H9 (cell line): ENCODE data around the gene CLDN20. TPM values are rescaled to one million over a fixed set of nuclear protein-coding genes. Genes with fewer than 3 reads are reported as not detected.

Source experiments
- DNase-seq: peaks from one replicate; pipeline ENCODE4 v3.0.0-alpha.2; 2017
- H2AFZ ChIP-seq: one replicate; pipeline ENCODE4 v1.6.1; 2013; ENCODE audit warnings: mild to moderate bottlenecking, low read length, control low read depth, moderate library complexity
- H2AK5ac ChIP-seq: 2 replicates; pipeline ENCODE4 v1.6.1; 2013; ENCODE audit warnings: low read length, control low read depth, mixed read lengths; ENCODE audit not compliant: insufficient read length
- H2BK120ac ChIP-seq: one replicate; pipeline ENCODE4 v1.6.1; 2013; ENCODE audit warnings: low read depth, mild to moderate bottlenecking, low read length, control low read depth, inconsistent platforms; ENCODE audit not compliant: poor library complexity, severe bottlenecking
- H2BK12ac ChIP-seq: 2 replicates; pipeline ENCODE4 v1.6.1; 2013; ENCODE audit warnings: low read length, control low read depth, mixed read lengths, low read depth; ENCODE audit not compliant: insufficient read length
- H2BK15ac ChIP-seq: 2 replicates; pipeline ENCODE4 v1.6.1; 2013; ENCODE audit warnings: low read depth, low read length, control low read depth
- H2BK20ac ChIP-seq: one replicate; pipeline ENCODE4 v1.6.1; 2013; ENCODE audit warnings: low read depth, mild to moderate bottlenecking, low read length, control low read depth, inconsistent platforms; ENCODE audit not compliant: poor library complexity, severe bottlenecking
- H2BK5ac ChIP-seq: 2 replicates; pipeline ENCODE4 v1.6.1; 2013; ENCODE audit warnings: low read length, control low read depth, mixed read lengths; ENCODE audit not compliant: insufficient read length
- H3K14ac ChIP-seq: 2 replicates; pipeline ENCODE4 v1.6.1; 2013; ENCODE audit warnings: low read length, control low read depth; ENCODE audit not compliant: insufficient read depth
- H3K18ac ChIP-seq: 2 replicates; pipeline ENCODE4 v1.6.1; 2013; ENCODE audit warnings: low read depth, mild to moderate bottlenecking, mixed read lengths, low read length, control low read depth; ENCODE audit not compliant: insufficient read length
- H3K23ac ChIP-seq: 2 replicates; pipeline ENCODE4 v1.6.1; 2013; ENCODE audit warnings: low read length, control low read depth, mixed read lengths, low read depth; ENCODE audit not compliant: insufficient read length
- H3K23me2 ChIP-seq: 2 replicates; pipeline ENCODE4 v1.6.1; 2013; ENCODE audit warnings: low read depth, mild to moderate bottlenecking, mixed read lengths, low read length, control low read depth; ENCODE audit not compliant: insufficient read length, poor library complexity, severe bottlenecking
- H3K27ac ChIP-seq: 2 replicates; pipeline ENCODE4 v1.5.1; 2013; ENCODE audit warnings: low read length, control low read depth, mixed read lengths, low read depth; ENCODE audit not compliant: insufficient read length
- H3K27me3 ChIP-seq: 2 replicates; pipeline ENCODE4 v1.6.1; 2013; ENCODE audit warnings: low read length, control low read depth, inconsistent platforms; ENCODE audit not compliant: insufficient read depth
- H3K4ac ChIP-seq: 2 replicates; pipeline ENCODE4 v1.6.1; 2013; ENCODE audit warnings: low read depth, mild to moderate bottlenecking, control low read depth, inconsistent platforms, low read length, moderate library complexity
- H3K4me1 ChIP-seq: 2 replicates; pipeline ENCODE4 v1.6.1; 2013; ENCODE audit warnings: low read length, control low read depth, inconsistent platforms; ENCODE audit not compliant: insufficient read depth
- H3K4me2 ChIP-seq: 2 replicates; pipeline ENCODE4 v1.6.1; 2013; ENCODE audit warnings: low read length, control low read depth, mixed read lengths; ENCODE audit not compliant: insufficient read length, insufficient read depth
- H3K56ac ChIP-seq: 2 replicates; pipeline ENCODE4 v1.6.1; 2013; ENCODE audit warnings: low read depth, mild to moderate bottlenecking, mixed read lengths, low read length, control low read depth; ENCODE audit not compliant: insufficient read length
- H3K79me1 ChIP-seq: 2 replicates; pipeline ENCODE4 v1.6.1; 2013; ENCODE audit warnings: low read depth, mild to moderate bottlenecking, moderate library complexity, low read length, control low read depth, inconsistent platforms; ENCODE audit not compliant: insufficient read depth, poor library complexity, severe bottlenecking
- H3K79me2 ChIP-seq: 2 replicates; pipeline ENCODE4 v1.6.1; 2013; ENCODE audit warnings: low read length, control low read depth, inconsistent platforms; ENCODE audit not compliant: insufficient read depth
- H3K9ac ChIP-seq: 2 replicates; pipeline ENCODE4 v1.6.1; 2013; ENCODE audit warnings: low read length, control low read depth, mixed read lengths; ENCODE audit not compliant: insufficient read length; ENCODE audit errors: extremely low read depth
- H3K9me3 ChIP-seq: one replicate; pipeline ENCODE4 v1.6.1; 2013; ENCODE audit warnings: low read depth, low read length, inconsistent platforms; ENCODE audit not compliant: control insufficient read depth
- H3T11ph ChIP-seq: one replicate; pipeline ENCODE4 v1.6.1; 2013; ENCODE audit warnings: mild to moderate bottlenecking, low read length, control low read depth, inconsistent platforms
- H4K20me1 ChIP-seq: one replicate; pipeline ENCODE4 v1.6.1; 2013; ENCODE audit not compliant: control insufficient read depth, insufficient read length, insufficient read depth
- H4K5ac ChIP-seq: 2 replicates; pipeline ENCODE4 v1.6.1; 2013; ENCODE audit warnings: low read depth, mild to moderate bottlenecking, mixed read lengths, low read length, control low read depth; ENCODE audit not compliant: insufficient read length
- H4K8ac ChIP-seq: replicated peaks from 2 replicates; pipeline ENCODE4 v1.6.1; 2013; ENCODE audit warnings: low read length, control low read depth, mixed read lengths, low read depth; ENCODE audit not compliant: insufficient read length
- H4K91ac ChIP-seq: 2 replicates; pipeline ENCODE4 v1.6.1; 2013; ENCODE audit warnings: low read depth, mild to moderate bottlenecking, moderate library complexity, mixed read lengths, low read length, control low read depth; ENCODE audit not compliant: insufficient read length
- H3K27ac Mint-ChIP-seq, 3 experiments: 2 replicates in 2 of 3; 3 replicates in 1 of 3; pipeline ENCODE4 v1.8.0; 2020 to 2021; ENCODE audit warnings: mixed read lengths in 3 of 3, mild to moderate bottlenecking in 1 of 3, moderate library complexity in 1 of 3
- H3K27me3 Mint-ChIP-seq: 2 replicates; pipeline ENCODE4 v1.8.0; 2021; ENCODE audit warnings: low read depth, mild to moderate bottlenecking, moderate library complexity, mixed read lengths
- H3K36me3 Mint-ChIP-seq, 3 experiments: 2 replicates in 2 of 3; 3 replicates in 1 of 3; pipeline ENCODE4 v1.8.0; 2020 to 2021; ENCODE audit warnings: low read depth in 3 of 3, mixed read lengths in 3 of 3; ENCODE audit not compliant: insufficient read depth in 1 of 3
- H3K4me1 Mint-ChIP-seq, 2 experiments: 2 replicates each; pipeline ENCODE4 v1.8.0; 2020; ENCODE audit warnings: mixed read lengths in 2 of 2
- H3K4me3 Mint-ChIP-seq, 2 experiments: 2 replicates in 1 of 2; 3 replicates in 1 of 2; pipeline ENCODE4 v1.8.0; 2020 to 2021; ENCODE audit warnings: mild to moderate bottlenecking in 2 of 2, mixed read lengths in 2 of 2, moderate library complexity in 1 of 2
- H3K9me3 Mint-ChIP-seq, 2 experiments: 2 replicates in 1 of 2; 3 replicates in 1 of 2; pipeline ENCODE4 v1.8.0; 2020; ENCODE audit warnings: mild to moderate bottlenecking in 2 of 2, mixed read lengths in 2 of 2, moderate library complexity in 1 of 2
- WGBS: extraction: QIAGEN DNeasy Blood & Tissue Kit; methylation state at CpG from one replicate; pipeline ENCODE4 v1.1.7; 2013; ENCODE audit warnings: missing lambda C conversion rate, low lambda C conversion rate, mixed read lengths; ENCODE audit not compliant: insufficient read length; ENCODE audit errors: extremely low coverage; 5-methylcytosine and 5-hydroxymethylcytosine counted together
- total RNA-seq: library from RNA; stranded (reverse); gene quantifications from 2 replicates; pipeline ENCODE4 v1.2.1, GENCODE V29; 2021
- TF ChIP-seq, protein P1 (sequence below): fragments of 200-600 bp; sonication (generic); conservative IDR thresholded peaks from 3 replicates; pipeline ENCODE4 v1.8.0; 2021; ENCODE audit warnings: antibody characterized with exemption, mild to moderate bottlenecking

CLDN20 gene
- total RNA-seq, 1 experiment from 2014 or later = not detected

- Histone ChIP-seq H3K9me3 (no peaks in the 10 kb centered on the region), H3K9ac (no peak overlapping the region), H3K27ac (no peak overlapping the region), H4K91ac (no peak overlapping the region), H3K23me2 (no peaks in the 10 kb centered on the region), H3K79me1 (no peaks in the 10 kb centered on the region), H2AFZ (no peak overlapping the region), H4K5ac (no peak overlapping the region), H2BK15ac (no peak overlapping the region), H3K23ac (no peak overlapping the region), H3K79me2 (0 out of 2 replicates have a peak, but pooled peaks cover 3% of the 10 kb centered on the region), H3T11ph (no peak overlapping the region), H2BK12ac (no peak overlapping the region), H3K4me1 (no peaks in the 10 kb centered on the region; the same call in 1 of the 2 replicates), H3K18ac (no peak overlapping the region), H2BK5ac (no peak overlapping the region), H3K4me2 (no peak overlapping the region), H4K8ac (no peak overlapping the region), H2BK120ac (no peak overlapping the region), H2BK20ac (no peak overlapping the region), H3K4ac (no peak overlapping the region), H2AK5ac (no peak overlapping the region), H4K20me1 (no peaks in the 10 kb centered on the region), H3K27me3 (no peaks in the 10 kb centered on the region), H3K14ac (no peak overlapping the region), H3K56ac (no peak overlapping the region)
- H3K36me3 Mint-ChIP-seq = peaks cover 23 to 45% (median 28%) of the 10 kb centered on the region in 3 experiments
- peaks cover 29 to 36% of the 10 kb centered on the region in 2 experiments for H3K4me1 Mint-ChIP-seq
- H3K27me3 Mint-ChIP-seq = no peaks in the 10 kb centered on the region
- 0 out of 7 replicates have a peak overlapping the region, but pooled peaks of 2 of the 3 experiments have one; percentile 11 to 35 for H3K27ac Mint-ChIP-seq
- TF ChIP-seq, protein P1, sequence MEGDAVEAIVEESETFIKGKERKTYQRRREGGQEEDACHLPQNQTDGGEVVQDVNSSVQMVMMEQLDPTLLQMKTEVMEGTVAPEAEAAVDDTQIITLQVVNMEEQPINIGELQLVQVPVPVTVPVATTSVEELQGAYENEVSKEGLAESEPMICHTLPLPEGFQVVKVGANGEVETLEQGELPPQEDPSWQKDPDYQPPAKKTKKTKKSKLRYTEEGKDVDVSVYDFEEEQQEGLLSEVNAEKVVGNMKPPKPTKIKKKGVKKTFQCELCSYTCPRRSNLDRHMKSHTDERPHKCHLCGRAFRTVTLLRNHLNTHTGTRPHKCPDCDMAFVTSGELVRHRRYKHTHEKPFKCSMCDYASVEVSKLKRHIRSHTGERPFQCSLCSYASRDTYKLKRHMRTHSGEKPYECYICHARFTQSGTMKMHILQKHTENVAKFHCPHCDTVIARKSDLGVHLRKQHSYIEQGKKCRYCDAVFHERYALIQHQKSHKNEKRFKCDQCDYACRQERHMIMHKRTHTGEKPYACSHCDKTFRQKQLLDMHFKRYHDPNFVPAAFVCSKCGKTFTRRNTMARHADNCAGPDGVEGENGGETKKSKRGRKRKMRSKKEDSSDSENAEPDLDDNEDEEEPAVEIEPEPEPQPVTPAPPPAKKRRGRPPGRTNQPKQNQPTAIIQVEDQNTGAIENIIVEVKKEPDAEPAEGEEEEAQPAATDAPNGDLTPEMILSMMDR = peak; percentile 48; the same call in 2 of the 3 replicates
- WGBS = no CpG with 5 or more reads among the region's 4 CpGs
- DNase-seq = no peak
- no peak overlapping the region for H3K4me3 Mint-ChIP-seq
- peaks cover 0 to 3% of the 10 kb centered on the region in 2 experiments; a peak in 2 of 5 replicates for H3K9me3 Mint-ChIP-seq
Observed at GRCh38 chr6:155265843-155266535, 2.2 kb downstream of the CLDN20 start.
